Panc1 (cell line): ENCODE measurements around the gene DHRSX.

Experiments
- CTCF ChIP-seq: fragments of 450-650 bp; IDR thresholded peaks from 2 replicates; pipeline ENCODE4 v1.5.1; 2017; ENCODE audit warnings: mild to moderate bottlenecking
- REST ChIP-seq, 2 experiments: IDR thresholded peaks; 2 replicates each; pipeline ENCODE4 v1.6.1; 2011 to 2012; ENCODE audit warnings: low read depth in 2 of 2, control low read depth in 1 of 2, low read length in 1 of 2, mild to moderate bottlenecking in 1 of 2, moderate library complexity in 1 of 2; ENCODE audit not compliant: insufficient read depth in 1 of 2

- TF ChIP-seq REST (IDR thresholded peaks at IDR 0.05; ENCODE audit: insufficient read depth in 1 of 2, low read depth in 2 of 2, low read length in 1 of 2) (no peak), CTCF (no peak)
These were observed 257.8 kb downstream of the DHRSX start for GRCh38 chrX:2242980-2243379.
